K562 (cell line): ENCODE measurements around the gene ARPC1A. TPM values are rescaled to one million over a fixed set of nuclear protein-coding genes. Genes with fewer than 3 reads are reported as not detected.

Source experiments
- BCLAF1 ChIP-seq, 2 experiments: fragments of 450-650 bp in 1 of 2; IDR thresholded peaks; 2 replicates each; pipeline ENCODE4 v1.6.1; 2011 to 2017; ENCODE audit warnings: low read depth in 2 of 2, antibody characterized with exemption in 1 of 2, borderline replicate concordance in 1 of 2, low read length in 1 of 2, mild to moderate bottlenecking in 1 of 2, mixed read lengths in 1 of 2; ENCODE audit not compliant: control insufficient read depth in 1 of 2
- CREM ChIP-seq: IDR thresholded peaks from 2 replicates; pipeline ENCODE4 v1.6.1; 2014; ENCODE audit warnings: antibody characterized with exemption, low read depth
- FOSL1 ChIP-seq: fragments of 200-800 bp; sonication (Bioruptor generic); conservative IDR thresholded peaks from 2 replicates; pipeline ENCODE4 v1.6.1; 2016; ENCODE audit warnings: missing genetic modification characterization, missing compliant biosample characterization
- KLF16 ChIP-seq: IDR thresholded peaks from 2 replicates; pipeline ENCODE4 v1.6.1; 2016; ENCODE audit warnings: antibody characterized with exemption
- NR2C1 ChIP-seq, 2 experiments: fragments of 450-650 bp; IDR thresholded peaks; 2 replicates each; pipeline ENCODE4 v1.6.1; 2017; ENCODE audit warnings: mild to moderate bottlenecking in 2 of 2, antibody characterized with exemption in 1 of 2, inconsistent platforms in 1 of 2, missing compliant biosample characterization in 1 of 2, missing genetic modification characterization in 1 of 2
- REST ChIP-seq, 2 experiments: fragments of 450-650 bp; formaldehyde crosslinking in 1 of 2; IDR thresholded peaks; 2 replicates each; pipeline versions ENCODE4 v1.4.0 to v1.6.1; 2014 to 2020; ENCODE audit warnings: mild to moderate bottlenecking in 2 of 2, borderline replicate concordance in 1 of 2, low read depth in 1 of 2
- USF1 ChIP-seq: sonication (generic); formaldehyde crosslinking; IDR thresholded peaks from 2 replicates; pipeline ENCODE4 v1.9.0; 2022; ENCODE audit warnings: mild to moderate bottlenecking, missing genetic modification reagents
- ZBTB26 ChIP-seq: fragments of 450-650 bp; formaldehyde crosslinking; IDR thresholded peaks from 2 replicates; pipeline ENCODE4 v1.4.0; 2022; ENCODE audit warnings: missing genetic modification characterization
- polyA plus RNA-seq, 8 experiments: library from polyadenylated mRNA; depleted of rRNA in 4 of 8; stranded (reverse) in 5 of 8; unstranded in 3 of 8; fragments of >200 nt; fragmentation: Nextera tagmentation in 2 of 8; fragmentation: Illumina TruSeq in 1 of 8; extraction: Ambion mirVana in 2 of 8; extraction: Trizol in 1 of 8; gene quantifications; 2 replicates each; pipeline versions ENCODE4 v1.2.1 to v1.2.3, GENCODE V29; 2011 to 2014; ENCODE audit warnings: inconsistent platforms in 1 of 8, missing spikeins in 1 of 8
- total RNA-seq, 7 experiments: library from RNA; depleted of rRNA in 6 of 7; stranded (reverse); fragments of >200 nt in 6 of 7; fragmentation: Illumina TruSeq in 2 of 7; extraction: Trizol in 2 of 7; gene quantifications; 2 replicates each; pipeline versions ENCODE4 v1.2.1 to v1.2.3, GENCODE V29; 2011 to 2021; ENCODE audit warnings: low replicate concordance in 1 of 7

Gene ARPC1A
- total and polyA plus RNA-seq, 9 of the 15 experiments (the other 6 are each of a cell fraction or from before 2014, with no cell fraction given): 39.5 to 151 (median 86.1) TPM

DNA sequence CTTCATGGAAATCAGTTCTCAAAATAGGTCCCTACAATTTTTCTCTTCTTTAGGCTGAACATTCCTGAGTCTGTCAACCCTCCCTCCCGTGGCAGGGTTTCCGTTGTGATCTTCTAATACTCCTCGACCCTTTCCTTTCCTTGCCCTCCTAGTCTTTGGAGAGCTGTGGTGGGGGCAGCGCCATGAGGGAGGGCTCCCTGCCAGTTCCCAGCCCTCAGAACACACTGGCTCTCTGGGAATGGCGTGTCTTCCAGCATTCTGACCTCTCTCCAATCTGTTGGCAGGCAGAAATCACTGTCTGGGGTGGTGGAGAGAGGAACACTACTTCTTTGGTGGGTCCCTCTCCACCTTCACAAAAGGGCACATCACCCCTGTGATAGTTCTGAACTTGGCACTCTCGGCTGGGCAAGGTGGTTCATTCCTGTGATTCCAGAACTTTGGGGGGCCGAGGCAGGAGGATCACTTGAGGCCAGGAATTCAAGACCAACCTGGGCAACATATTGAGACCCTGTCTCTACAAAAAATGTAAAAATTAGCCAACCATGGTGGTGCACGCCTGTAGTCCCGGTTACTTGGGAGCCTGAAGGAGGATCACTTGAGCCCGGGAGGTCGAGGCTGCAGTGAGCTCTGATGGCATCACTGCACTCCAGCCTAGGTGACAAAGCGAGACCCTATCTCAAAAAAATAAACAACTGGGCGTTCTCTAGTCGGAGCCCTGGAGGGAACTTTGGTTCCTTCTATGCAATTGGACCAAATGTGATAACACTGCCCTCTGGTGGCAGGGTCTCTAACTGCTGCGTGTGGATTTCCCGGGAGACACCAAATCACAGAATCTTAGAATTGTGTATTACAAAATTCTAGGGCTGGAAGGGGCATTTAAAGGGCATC lies 13.1 kb upstream of the ARPC1A start (continued):
- TF ChIP-seq ZBTB26 (CRISPR knock-in tag) (no peak), REST (IDR thresholded peaks at IDR 0.05; ENCODE audit: borderline replicate concordance) (peak; percentile 86; the same call in 1 of the 2 replicates), REST (CRISPR knock-in tag; IDR thresholded peaks at IDR 0.05; ENCODE audit: low read depth) (no peak), KLF16 (no peak), NR2C1 (IDR thresholded peaks at IDR 0.05) (no peak), NR2C1 (tag; IDR thresholded peaks at IDR 0.05) (no peak), FOSL1 (no peak), BCLAF1 (IDR thresholded peaks at IDR 0.05; ENCODE audit: borderline replicate concordance in 1 of 2, control insufficient read depth in 1 of 2, low read depth in 2 of 2, low read length in 1 of 2) (no peak), USF1 (CRISPR knock-in tag) (no peak), CREM (peak; percentile 46; the same call in 1 of the 2 replicates)
